ENCODE data around the gene ABCA9.
"Not testable (repeated sequence)": the region's sequence is repeated elsewhere in the genome, so short reads cannot be mapped to it uniquely, and the experiment has no call there.

GRCh38 chr17:69070378-69071232 lies 9.9 kb upstream of the ABCA9 start:
- TF ChIP-seq CTCF (IDR thresholded peaks at IDR 0.05; ENCODE audit: insufficient read depth, low read depth, low read length); EZH2 (IDR thresholded peaks at IDR 0.05; ENCODE audit: insufficient read depth, low read length): not testable (repeated sequence)
